Activated CD4-positive, alpha-beta T cell treated with anti-CD3 and anti-CD28 coated beads, Interleukin-2, Interleukin-6, amounts not matched to agents 100 ng/mL and 50 ng/mL, durations not matched to agents 16 hours and 8 hours (primary cell): ENCODE data around the gene HADH.
"Not testable (repeated sequence)": the region's sequence is repeated elsewhere in the genome, so short reads cannot be mapped to it uniquely, and the experiment has no call there.

Experiments
- DNase-seq: peaks from one replicate; pipeline ENCODE4 v3.0.0-alpha.2; 2020

Gene HADH

GRCh38 chr4:107996949-107997788 is 7.5 kb downstream of the HADH start:
- DNase-seq = no peak

DNA sequence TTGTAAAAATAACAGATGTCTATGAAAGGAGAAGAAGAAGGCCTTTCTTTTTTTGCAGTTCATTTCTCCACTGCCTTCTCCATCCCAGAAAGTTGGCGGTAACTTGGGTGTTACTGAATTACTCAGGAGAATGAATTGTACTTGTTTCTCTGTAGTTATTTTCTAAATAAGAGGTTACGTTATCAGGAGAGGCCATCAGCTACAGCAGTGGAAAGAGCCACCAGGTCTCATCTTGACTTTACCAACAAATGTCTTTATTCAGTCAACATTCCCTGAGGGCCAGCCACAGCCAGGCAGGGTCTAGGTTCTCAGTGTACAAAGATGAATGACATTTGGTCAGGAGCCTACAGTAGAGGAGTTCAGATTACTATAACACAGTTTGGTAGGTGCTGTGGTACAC is 8.1 kb downstream of the HADH start:
- DNase-seq = no peak

DNA sequence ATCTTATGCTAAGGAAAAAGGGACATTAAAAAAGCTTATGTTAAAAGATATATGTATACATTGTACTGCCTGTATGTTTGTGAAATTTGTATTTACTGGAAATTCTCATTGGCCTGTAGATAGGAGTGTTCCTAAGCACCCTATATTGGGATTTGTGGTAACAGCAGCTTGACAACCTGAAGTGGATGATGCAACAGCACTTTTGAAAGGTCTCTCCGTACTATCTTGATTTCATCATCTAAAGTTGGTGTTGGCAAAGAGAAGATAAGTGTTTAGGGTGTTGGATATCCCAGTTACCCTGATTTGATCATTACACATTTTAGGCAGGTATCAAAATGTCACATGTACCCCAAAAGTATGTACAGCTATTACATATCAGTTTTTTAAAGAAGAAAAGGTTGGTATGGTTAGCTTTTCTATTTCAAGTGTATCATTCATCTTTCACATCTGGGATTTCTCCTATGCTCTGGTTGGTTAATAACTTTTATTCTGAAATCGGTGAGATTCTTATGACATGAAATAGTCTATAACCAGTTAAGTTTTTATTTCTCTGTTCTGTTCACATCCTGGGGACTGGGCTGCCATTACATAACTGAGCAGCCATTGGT is 10.3 kb downstream of the HADH start:
- DNase-seq = no peak

DNA sequence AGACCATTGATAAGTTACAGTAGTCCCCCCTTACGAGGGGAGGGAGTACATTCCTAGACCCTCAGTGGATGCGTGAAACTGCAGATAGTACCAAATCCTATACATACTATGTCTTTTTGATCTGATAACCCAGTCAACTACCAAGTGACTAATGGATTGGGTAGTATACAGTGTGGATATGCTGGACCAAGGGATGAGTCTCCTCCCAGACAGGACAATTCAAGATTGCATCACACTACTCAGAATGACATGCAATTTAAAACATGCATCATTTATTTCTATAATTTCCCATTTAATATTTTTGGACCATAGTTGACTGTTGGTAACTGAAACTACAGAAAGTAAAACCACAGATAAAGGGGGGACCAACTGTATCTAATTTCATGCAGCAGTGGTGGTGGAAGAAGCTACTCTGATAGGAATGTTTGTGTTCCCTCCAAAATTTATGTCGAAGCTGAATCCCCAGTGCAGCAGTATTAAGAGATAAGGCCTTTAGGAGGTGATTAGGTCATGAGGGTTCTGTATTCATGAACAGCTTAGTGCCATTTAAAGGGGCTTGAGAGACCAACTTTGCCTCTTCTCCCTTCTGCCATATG is 11.9 kb downstream of the HADH start:
- no peak for DNase-seq

GRCh38 chr4:108003982-108004515 is 14.4 kb downstream of the HADH start:
- no peak for DNase-seq

GRCh38 chr4:108004646-108005045 is 15.0 kb downstream of the HADH start:
- no peak for DNase-seq

- no peak for DNase-seq
Measured at GRCh38 chr4:108005807-108006206, 16.1 kb downstream of the HADH start.

- DNase-seq = no peak
Measured at GRCh38 chr4:108006361-108006760, 16.7 kb downstream of the HADH start.

DNA sequence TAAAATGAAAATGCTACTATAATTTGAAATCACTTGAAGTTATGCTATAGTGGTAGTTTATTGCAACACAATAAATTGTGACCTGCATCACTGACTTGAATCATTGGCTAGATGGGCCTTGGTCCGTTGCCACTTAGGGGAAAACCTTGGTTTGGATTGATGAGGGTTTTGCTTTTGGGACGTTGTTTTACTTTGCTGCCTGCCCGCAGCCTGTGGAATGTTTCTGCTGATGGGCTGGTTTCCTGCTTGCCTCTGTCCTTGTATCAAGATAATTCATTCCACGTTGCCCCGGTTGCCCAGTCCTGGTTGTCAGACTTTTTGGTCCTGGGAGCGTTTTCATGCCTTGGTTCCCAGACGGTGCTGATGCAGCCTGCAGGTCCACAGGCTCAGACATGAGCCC is 18.3 kb downstream of the HADH start:
- DNase-seq = no peak

DNA sequence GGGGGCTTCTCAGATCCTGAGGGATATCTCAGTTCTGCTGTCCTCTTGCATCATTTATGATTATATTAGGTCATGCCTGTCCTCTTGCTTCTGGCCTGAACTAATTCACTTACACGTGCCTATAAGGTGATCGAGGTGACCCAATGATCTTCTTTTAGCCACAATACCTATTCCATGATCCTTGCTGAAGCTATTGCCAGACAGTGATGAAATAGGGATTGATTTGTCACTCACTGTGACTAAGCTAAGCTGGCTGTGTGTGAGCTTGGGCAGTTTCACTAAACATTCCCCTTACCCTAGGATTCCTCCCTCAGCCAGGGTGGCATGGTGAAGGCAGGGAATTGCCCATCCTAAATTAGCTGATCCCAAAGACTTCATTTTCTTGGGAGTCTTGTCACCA is 19.0 kb downstream of the HADH start:
- DNase-seq = no peak

DNA sequence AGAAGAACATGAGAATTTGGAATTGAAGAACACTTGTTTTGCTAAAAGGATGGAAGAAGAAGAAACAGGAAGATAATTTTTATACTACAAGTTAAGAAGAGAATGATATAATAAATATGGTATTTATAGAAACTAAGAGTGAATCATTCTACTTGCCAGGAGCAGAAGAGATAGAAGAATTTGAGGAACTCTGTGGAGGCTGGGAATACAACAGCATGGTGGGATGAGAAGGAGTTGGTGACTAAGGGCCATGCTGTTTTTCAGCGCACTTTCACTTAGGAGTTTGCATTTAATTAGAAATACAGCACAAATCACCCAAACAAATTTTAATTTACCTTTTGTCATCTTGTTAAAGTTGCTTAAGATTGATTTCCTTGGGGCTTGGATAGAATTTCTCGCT is 20.5 kb downstream of the HADH start:
- DNase-seq = no peak

GRCh38 chr4:108012382-108012781 is 22.7 kb downstream of the HADH start:
- not testable (repeated sequence) for DNase-seq

GRCh38 chr4:108013327-108013726 is 23.6 kb downstream of the HADH start:
- no peak for DNase-seq

DNA sequence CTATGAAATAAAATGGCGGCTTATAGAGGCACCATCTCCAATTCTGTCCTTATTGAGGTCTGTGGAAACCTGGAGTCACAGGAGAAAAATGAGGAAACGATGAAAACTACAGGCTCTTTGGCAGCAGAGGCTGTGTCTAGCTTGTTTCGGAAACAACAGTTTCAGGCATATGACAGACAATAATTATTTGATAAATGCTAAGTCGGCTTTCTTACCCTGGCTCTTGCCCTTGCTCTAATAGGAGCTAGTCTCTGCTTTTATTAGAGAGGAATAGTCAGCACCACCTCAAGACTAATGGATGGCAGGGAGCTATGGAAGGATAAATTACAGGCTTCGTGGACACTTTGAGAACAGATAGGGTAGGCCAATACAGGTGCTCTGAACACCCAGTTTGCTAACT is 24.3 kb downstream of the HADH start:
- DNase-seq = no peak

DNA sequence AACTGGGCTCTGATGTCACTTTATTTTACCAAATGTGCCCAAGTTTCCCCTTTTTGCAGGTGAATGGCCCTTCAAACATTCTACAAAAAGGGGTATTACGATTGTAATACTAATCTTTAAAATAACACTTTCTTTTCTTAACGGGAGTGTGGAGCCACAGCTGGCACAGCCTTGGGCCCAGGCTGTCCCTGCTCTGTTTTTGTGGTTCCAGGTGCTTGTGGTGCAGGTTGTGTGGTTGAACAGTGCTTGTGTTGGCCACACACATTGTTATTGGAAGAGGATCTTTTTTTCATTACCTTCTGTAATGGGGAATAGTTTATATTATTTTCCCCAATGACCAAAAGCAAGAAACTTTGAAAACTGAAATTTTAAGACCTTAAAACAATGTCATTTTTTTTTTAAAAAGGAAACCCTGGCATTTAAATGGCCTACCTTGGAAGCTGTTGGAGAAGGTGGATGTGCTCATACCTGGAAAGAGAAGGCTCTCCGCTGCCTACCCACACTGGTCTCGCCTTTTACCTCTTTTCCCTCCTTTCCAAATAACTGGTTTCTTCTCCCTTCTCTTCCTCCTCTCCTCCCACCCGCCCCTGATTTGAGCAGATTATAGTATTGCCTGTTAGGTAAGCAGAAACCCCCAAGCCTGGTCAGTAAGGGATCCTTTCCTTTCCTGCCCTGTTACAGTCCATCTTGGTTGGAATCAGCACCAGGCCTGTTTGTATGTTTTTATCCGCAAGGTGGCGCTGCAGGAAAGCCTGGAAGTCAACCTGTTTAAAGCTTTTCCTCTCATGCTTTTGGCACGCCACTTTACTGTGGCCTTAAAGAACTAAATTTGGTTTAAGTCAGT is 28.6 kb downstream of the HADH start:
- peak; percentile 87 for DNase-seq

DNA sequence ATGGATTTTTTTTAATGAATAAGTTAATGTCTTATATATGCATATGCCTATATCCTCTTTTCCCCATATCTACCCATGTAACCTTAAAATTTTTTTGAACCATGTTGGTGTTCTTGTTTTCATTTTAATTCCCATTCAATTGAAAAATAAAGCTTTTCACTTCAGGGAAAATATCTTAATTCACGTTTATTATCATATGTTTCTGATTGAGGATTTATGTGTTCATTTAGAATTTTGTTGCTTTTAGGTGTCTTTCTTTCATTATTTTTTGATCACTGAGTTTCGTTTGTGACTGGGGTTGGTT is 29.1 kb downstream of the HADH start:
- DNase-seq = no peak

GRCh38 chr4:108024085-108024877 is 34.6 kb downstream of the HADH start:
- no peak for DNase-seq

- DNase-seq = no peak
Measured at GRCh38 chr4:108024878-108025165, 35.1 kb downstream of the HADH start.

DNA sequence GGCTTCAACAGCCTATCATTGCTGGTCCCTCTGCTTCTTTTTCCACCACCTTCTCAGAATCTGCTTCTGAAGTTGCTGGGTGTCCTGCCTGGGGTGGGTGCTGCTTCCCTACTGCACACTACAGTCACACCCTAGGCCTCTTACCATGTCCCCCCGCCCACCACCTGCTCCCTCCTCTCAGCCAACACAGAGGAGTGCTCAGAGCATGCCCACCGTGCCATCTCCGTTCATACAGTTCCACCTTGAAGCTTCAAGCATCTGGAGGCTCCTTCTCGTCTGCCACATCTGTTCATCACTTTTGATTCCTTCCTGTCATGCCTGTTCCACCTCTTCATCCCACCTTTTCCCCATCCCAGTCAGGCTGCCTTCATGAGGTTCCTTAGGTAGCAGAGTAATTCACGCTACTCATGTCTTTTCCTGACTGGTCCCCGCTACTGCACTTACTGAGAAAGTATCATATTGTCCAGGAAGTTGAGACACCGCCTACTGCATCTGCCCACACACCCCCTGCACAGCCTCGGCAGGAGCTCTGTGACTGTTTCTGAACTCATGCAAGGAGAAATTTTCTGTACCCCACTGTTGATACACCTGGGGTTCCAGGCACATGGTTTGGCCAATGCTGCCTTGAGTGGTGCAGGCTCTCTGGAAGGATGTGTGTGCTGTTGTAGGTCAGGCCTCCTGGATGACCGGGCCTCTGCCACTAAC is 39.5 kb downstream of the HADH start:
- peak; percentile 39 for DNase-seq

DNA sequence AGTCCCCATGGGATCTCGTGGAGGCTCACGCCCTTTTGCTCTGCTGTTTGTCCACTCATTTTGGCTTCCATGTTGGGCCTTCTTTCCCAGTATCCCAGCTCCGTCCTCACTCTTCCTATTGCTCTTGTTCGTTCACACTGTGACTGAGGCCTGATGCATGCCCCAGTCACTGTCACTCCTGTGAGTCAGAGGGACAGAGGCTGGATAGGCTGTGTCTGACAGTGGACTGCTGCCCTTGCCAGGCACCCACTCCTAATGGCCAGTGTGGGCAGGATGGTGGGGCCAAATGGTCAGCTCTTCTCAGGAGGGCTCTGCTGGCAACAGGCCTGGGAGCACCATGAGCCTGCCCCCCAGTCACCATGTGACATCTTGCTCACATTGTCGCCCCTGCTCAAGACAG is 40.0 kb downstream of the HADH start:
- no peak for DNase-seq

GRCh38 chr4:108030332-108030731 is 40.6 kb downstream of the HADH start:
- peak; percentile 76 for DNase-seq
